IMR-90 (cell line): ENCODE results near the gene KTN1. TPM values are rescaled to one million over a fixed set of nuclear protein-coding genes. Genes with fewer than 3 reads are reported as not detected.

Experiments
- ATAC-seq: fragments of 200-7000 bp; cut with Tn5 transposase; 2 replicates; pipeline ENCODE4 v1.9.1; 2020; ENCODE audit warnings: low read depth, mild to moderate bottlenecking, moderate library complexity
- BruUV-seq: library from RNA; stranded (reverse); fragments of 400-500 nt; replicated peaks from 2 replicates; lab custom pipeline; 2021; lab: Mats Ljungman, UMichigan
- CTCF ChIA-PET: fragments of 300-600 bp; formaldehyde crosslinking; extraction: SDS; loops from one replicate; lab custom pipeline; 2021; ENCODE audit warnings: antibody characterized with exemption; lab: Yijun Ruan, JAX
- POLR2A ChIA-PET: fragments of 300-600 bp; sonication (Branson Sonifier 250); formaldehyde crosslinking; loops from one replicate; lab custom pipeline; 2022; ENCODE audit warnings: antibody characterized with exemption; ENCODE audit not compliant: unreplicated experiment; lab: Charles Lee
- DNase-seq: peaks from one replicate; pipeline ENCODE4 v3.0.0; 2013
- H2AFZ ChIP-seq: replicated peaks from 2 replicates; pipeline ENCODE3; 2013; ENCODE audit warnings: low read length, mild to moderate bottlenecking; ENCODE audit not compliant: poor library complexity
- H2AK5ac ChIP-seq: 2 replicates; pipeline ENCODE4 v1.6.1; 2013; ENCODE audit warnings: low read depth, low read length, inconsistent platforms
- H2AK9ac ChIP-seq: replicated peaks from 2 replicates; pipeline ENCODE3; 2013; ENCODE audit warnings: mild to moderate bottlenecking, low read depth, low read length, moderate library complexity; ENCODE audit not compliant: poor library complexity
- H2BK120ac ChIP-seq: 2 replicates; pipeline ENCODE4 v1.6.1; 2013; ENCODE audit warnings: low read depth, low read length, inconsistent platforms
- H2BK15ac ChIP-seq: 3 replicates; pipeline ENCODE4 v1.6.1; 2013; ENCODE audit warnings: low read depth, low read length, inconsistent platforms
- H2BK20ac ChIP-seq: 2 replicates; pipeline ENCODE4 v1.6.1; 2013; ENCODE audit warnings: low read depth, mild to moderate bottlenecking, inconsistent platforms, low read length, moderate library complexity
- H2BK5ac ChIP-seq: 2 replicates; pipeline ENCODE4 v1.6.1; 2013; ENCODE audit warnings: mild to moderate bottlenecking, low read depth, low read length, inconsistent platforms; ENCODE audit not compliant: poor library complexity, severe bottlenecking
- H3K14ac ChIP-seq: replicated peaks from 2 replicates; pipeline ENCODE4 v1.6.1; 2013; ENCODE audit warnings: low read depth, low read length, inconsistent platforms
- H3K18ac ChIP-seq: 2 replicates; pipeline ENCODE4 v1.6.1; 2013; ENCODE audit warnings: low read depth, low read length, control low read depth
- H3K23ac ChIP-seq: 2 replicates; pipeline ENCODE4 v1.6.1; 2013; ENCODE audit warnings: low read depth, low read length, inconsistent platforms
- H3K27ac ChIP-seq: 2 replicates; pipeline ENCODE4 v1.5.1; 2013; ENCODE audit warnings: mild to moderate bottlenecking, control low read depth, low read length; ENCODE audit not compliant: insufficient read depth
- H3K27me3 ChIP-seq: 2 replicates; pipeline ENCODE4 v1.6.1; 2013; ENCODE audit warnings: low read length; ENCODE audit not compliant: control insufficient read depth, insufficient read depth
- H3K36me3 ChIP-seq: 2 replicates; pipeline ENCODE4 v1.6.1; 2013; ENCODE audit warnings: low read length, mixed read lengths; ENCODE audit not compliant: control insufficient read depth, insufficient read depth
- H3K4ac ChIP-seq: 2 replicates; pipeline ENCODE4 v1.6.1; 2013; ENCODE audit warnings: low read depth, low read length, inconsistent platforms
- H3K4me1 ChIP-seq: 2 replicates; pipeline ENCODE4 v1.6.1; 2013; ENCODE audit warnings: low read length, mixed read lengths; ENCODE audit not compliant: control insufficient read depth, insufficient read depth
- H3K4me2 ChIP-seq: 2 replicates; pipeline ENCODE4 v1.6.1; 2013; ENCODE audit warnings: low read depth, mild to moderate bottlenecking, control low read depth, low read length, moderate library complexity
- H3K4me3 ChIP-seq: 2 replicates; pipeline ENCODE4 v1.5.1; 2013; ENCODE audit warnings: low read depth, mild to moderate bottlenecking, control low read depth, low read length, moderate library complexity; ENCODE audit not compliant: insufficient read depth
- H3K56ac ChIP-seq: 2 replicates; pipeline ENCODE4 v1.6.1; 2013; ENCODE audit warnings: low read length, inconsistent platforms; ENCODE audit not compliant: insufficient read depth; ENCODE audit errors: extremely low read depth
- H3K79me1 ChIP-seq, 2 experiments: 2 replicates each; pipeline ENCODE4 v1.6.1; 2013; ENCODE audit warnings: low read length in 2 of 2, inconsistent platforms in 1 of 2, low read depth in 1 of 2
- H3K9ac ChIP-seq: 2 replicates; pipeline ENCODE4 v1.6.1; 2013; ENCODE audit warnings: low read depth, low read length, control low read depth
- H3K9me1 ChIP-seq: 2 replicates; pipeline ENCODE4 v1.6.1; 2013; ENCODE audit warnings: low read length, inconsistent platforms; ENCODE audit not compliant: insufficient read depth
- H3K9me3 ChIP-seq: 2 replicates; pipeline ENCODE4 v1.6.1; 2013; ENCODE audit warnings: low read length; ENCODE audit not compliant: control insufficient read depth, insufficient read depth
- H4K20me1 ChIP-seq: 2 replicates; pipeline ENCODE4 v1.6.1; 2013; ENCODE audit warnings: low read length, inconsistent platforms; ENCODE audit not compliant: insufficient read depth
- H4K5ac ChIP-seq: 2 replicates; pipeline ENCODE4 v1.6.1; 2013; ENCODE audit warnings: mild to moderate bottlenecking, low read depth, low read length, control low read depth
- H4K8ac ChIP-seq, 2 experiments: 2 replicates each; pipeline ENCODE4 v1.6.1; 2013; ENCODE audit warnings: low read depth in 2 of 2, low read length in 2 of 2, control low read depth in 1 of 2, inconsistent platforms in 1 of 2
- H4K91ac ChIP-seq: 2 replicates; pipeline ENCODE4 v1.6.1; 2013; ENCODE audit warnings: low read depth, low read length, inconsistent platforms; ENCODE audit not compliant: insufficient read depth
- CHD1 ChIP-seq: IDR thresholded peaks from 2 replicates; pipeline ENCODE4 v1.6.1; 2012; ENCODE audit warnings: low read depth, low read length, improper control_type of control experiment
- MAFK ChIP-seq: IDR thresholded peaks from 2 replicates; pipeline ENCODE4 v1.6.1; 2012; ENCODE audit warnings: low read depth, low read length, improper control_type of control experiment
- MXI1 ChIP-seq: IDR thresholded peaks from 2 replicates; pipeline ENCODE4 v1.6.1; 2012; ENCODE audit warnings: low read depth, mild to moderate bottlenecking, low read length, moderate library complexity, borderline replicate concordance
- POLR2A ChIP-seq: IDR thresholded peaks from 2 replicates; pipeline ENCODE4 v1.6.1; 2012; ENCODE audit warnings: mild to moderate bottlenecking, low read depth, low read length
- RAD21 ChIP-seq: IDR thresholded peaks from 2 replicates; pipeline ENCODE4 v1.6.1; 2012; ENCODE audit warnings: low read length, improper control_type of control experiment
- RCOR1 ChIP-seq: IDR thresholded peaks from 2 replicates; pipeline ENCODE4 v1.6.1; 2012; ENCODE audit warnings: mild to moderate bottlenecking, low read length, improper control_type of control experiment; ENCODE audit not compliant: insufficient replicate concordance
- RFX5 ChIP-seq: IDR thresholded peaks from 2 replicates; pipeline ENCODE4 v1.8.0; 2012; ENCODE audit warnings: low read depth, mild to moderate bottlenecking, low read length, moderate library complexity
- WGBS, 2 experiments: methylation state at CpG; one replicate each; pipeline versions ENCODE4 v1.1.5 to v1.1.7; 2013; ENCODE audit warnings: missing lambda C conversion rate in 2 of 2; ENCODE audit not compliant: insufficient read length in 1 of 2; ENCODE audit errors: extremely low coverage in 2 of 2; 5-methylcytosine and 5-hydroxymethylcytosine counted together
- dilution Hi-C: fragments of 300-500 bp; cut with HindIII; formaldehyde crosslinking; loops from one replicate; pipeline ENCODE4 v1.14.3; 2018; ENCODE audit warnings: low sequenced_read_pairs; ENCODE audit not compliant: unreplicated experiment
- in situ Hi-C: fragments of 300-500 bp; cut with MboI; formaldehyde crosslinking; loops from 3 replicates; pipeline ENCODE4 v1.14.3; 2019; ENCODE audit warnings: low sequenced_read_pairs, inconsistent platforms, mixed read lengths
- intact Hi-C: fragments of 100-400 bp; cut with micrococcal nuclease; formaldehyde crosslinking; loops from 2 replicates; pipeline ENCODE4 v1.10.0; 2022
- polyA plus RNA-seq, 3 experiments: library from polyadenylated mRNA; depleted of rRNA; stranded (reverse); fragments of >200 nt; gene quantifications; 2 replicates each; pipeline ENCODE4 v1.2.3, GENCODE V29; 2012; ENCODE audit warnings: low replicate concordance in 1 of 3
- total RNA-seq: library from RNA; depleted of rRNA; stranded (reverse); fragments of >200 nt; gene quantifications from 2 replicates; pipeline ENCODE4 v1.2.3, GENCODE V29; 2012

Gene KTN1
- total and polyA plus RNA-seq, 2 of the 4 experiments (the other 2 are of a cell fraction) = 42.1 to 57.2 TPM

GRCh38 chr14:55706365-55706684, 126.3 kb downstream of the KTN1 start (continued):
- TF ChIP-seq RCOR1 = no peak
- no peak for TF ChIP-seq MAFK
- no peak for TF ChIP-seq MXI1

DNA sequence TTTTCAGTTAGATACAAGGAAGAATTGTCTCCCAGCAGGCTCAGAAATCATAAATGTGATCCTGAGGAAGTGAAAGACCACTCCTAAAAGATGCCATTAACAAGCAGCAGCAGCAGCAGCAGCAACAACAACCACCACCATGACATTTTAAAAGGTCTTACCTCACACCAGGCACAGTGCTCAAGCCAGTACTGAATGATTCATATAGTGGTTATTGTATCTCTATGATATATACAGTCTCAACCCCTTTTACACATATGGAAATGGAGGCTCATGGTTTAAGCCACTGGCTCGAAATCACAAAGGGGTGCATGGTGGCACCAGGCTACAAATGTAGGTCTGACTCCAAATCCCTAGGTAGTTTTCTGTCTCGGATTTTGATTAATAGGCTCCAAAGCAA, 126.9 kb downstream of the KTN1 start:
- DNase-seq (peak; percentile 31), ATAC-seq (peak; percentile 31; the same call in 1 of the 2 replicates)
- in situ Hi-C loops (loop anchor here (5.0 to 25.0 kb wide), 3 partner anchors 405 to 770 kb away; partner anchors contain the start of gene PELI2), intact Hi-C loops (loop anchor here (1.0 to 10.0 kb wide), 5 partner anchors 411 to 767 kb away; partner anchors contain the start of gene PELI2), dilution Hi-C loops (no loop called here)
- no peaks in the 10 kb centered on the region for H4K20me1 ChIP-seq
- H3K23ac ChIP-seq = no peak overlapping the region
- H3K79me1 ChIP-seq = no peaks in the 10 kb centered on the region
- no peak overlapping the region for H3K18ac ChIP-seq
- H2BK20ac ChIP-seq = no peak overlapping the region
- H3K4me2 ChIP-seq = no peak overlapping the region
- H2BK5ac ChIP-seq = no peak overlapping the region
- H3K27ac ChIP-seq = no peak overlapping the region
- H3K9ac ChIP-seq = no peak overlapping the region
- TF ChIP-seq MXI1 (no peak), CHD1 (no peak), RCOR1 (no peak), RAD21 (no peak), RFX5 (no peak), POLR2A (no peak)
- H2AFZ ChIP-seq = no peak overlapping the region
- no CpG with 5 or more reads among the region's 2 CpGs for WGBS, 2 experiments
- no peak overlapping the region for H2BK120ac ChIP-seq
- no peak overlapping the region for H4K8ac ChIP-seq
- no TSS peak for BruUV-seq
- peaks cover 4% of the 10 kb centered on the region for H3K4me1 ChIP-seq
- no peaks in the 10 kb centered on the region for H3K9me3 ChIP-seq
- H3K36me3 ChIP-seq = peaks cover 3% of the 10 kb centered on the region; the same call in 1 of the 2 replicates
- no peak overlapping the region; the same call in 1 of the 2 replicates for H3K4ac ChIP-seq
- no peak overlapping the region for H4K91ac ChIP-seq
- no peak overlapping the region for H3K14ac ChIP-seq
- H3K27me3 ChIP-seq = no peaks in the 10 kb centered on the region
- no peak overlapping the region for H2BK15ac ChIP-seq
- no peak overlapping the region for H4K5ac ChIP-seq
- H2AK9ac ChIP-seq = no peak overlapping the region
- H2AK5ac ChIP-seq = no peak overlapping the region
- no peak overlapping the region for H3K56ac ChIP-seq
- CTCF ChIA-PET = interaction anchor here (0.6 to 1.0 kb wide), 4 partner anchors 98 to 780 kb away, joined by 3 to 5 read pairs (median 4); no protein-coding TSS in a partner anchor
- POLR2A ChIA-PET = interaction anchor here (0.5 kb wide), 1 partner anchor 770 kb away, joined by 3 read pairs; no protein-coding TSS in a partner anchor
- H3K9me1 ChIP-seq = 0 out of 2 replicates have a peak, but pooled peaks cover 4% of the 10 kb centered on the region
- H3K4me3 ChIP-seq = no peak overlapping the region
